H1 (cell line): ENCODE data around the gene ELL. TPM values are rescaled to one million over a fixed set of nuclear protein-coding genes. Genes with fewer than 3 reads are reported as not detected.

Experiments
- CTCF ChIA-PET: fragments of 300-600 bp; sonication (Branson Sonifier 250); formaldehyde crosslinking; loops from one replicate; lab custom pipeline; 2021; ENCODE audit not compliant: partially characterized antibody; lab: Charles Lee
- POLR2A ChIA-PET: fragments of 300-600 bp; sonication (Branson Sonifier 250); formaldehyde crosslinking; loops from one replicate; lab custom pipeline; 2021; ENCODE audit warnings: inconsistent platforms; ENCODE audit not compliant: partially characterized antibody; lab: Charles Lee
- DNase-seq, 2 experiments: peaks; one replicate each; pipeline versions ENCODE4 v3.0.0 to v3.0.0-alpha.2; 2010 to 2022; ENCODE audit warnings: low spot score in 2 of 2, low read depth in 1 of 2, mixed read lengths in 1 of 2
- FAIRE-seq: peaks from 2 replicates; lab custom pipeline; 2011; peaks lifted over from hg19 to GRCh38; lab: Jason Lieb, UNC
- H2AFZ ChIP-seq: 2 replicates; pipeline ENCODE4 v1.8.1; 2012; ENCODE audit warnings: low read length, inconsistent platforms
- H2AK5ac ChIP-seq: 2 replicates; pipeline ENCODE4 v1.6.1; 2013; ENCODE audit warnings: low read depth, low read length
- H2BK120ac ChIP-seq: replicated peaks from 2 replicates; pipeline ENCODE3; 2013; ENCODE audit warnings: low read depth, low read length, inconsistent platforms
- H2BK12ac ChIP-seq: 2 replicates; pipeline ENCODE4 v1.6.1; 2013; ENCODE audit warnings: low read depth, low read length
- H2BK15ac ChIP-seq: 2 replicates; pipeline ENCODE4 v1.6.1; 2013; ENCODE audit warnings: low read length
- H2BK20ac ChIP-seq: 2 replicates; pipeline ENCODE4 v1.6.1; 2013; ENCODE audit warnings: low read length
- H2BK5ac ChIP-seq: 2 replicates; pipeline ENCODE4 v1.6.1; 2013; ENCODE audit warnings: low read depth, low read length
- H3K14ac ChIP-seq: 2 replicates; pipeline ENCODE4 v1.6.1; 2013; ENCODE audit warnings: inconsistent platforms; ENCODE audit not compliant: insufficient read length
- H3K18ac ChIP-seq: 2 replicates; pipeline ENCODE4 v1.6.1; 2013; ENCODE audit warnings: low read length; ENCODE audit errors: extremely low read depth
- H3K23ac ChIP-seq: 2 replicates; pipeline ENCODE4 v1.6.1; 2013; ENCODE audit warnings: inconsistent platforms; ENCODE audit not compliant: insufficient read length
- H3K23me2 ChIP-seq: 2 replicates; pipeline ENCODE4 v1.6.1; 2013; ENCODE audit warnings: low read depth, low read length
- H3K27ac ChIP-seq: 2 replicates; pipeline ENCODE4 v1.6.1; 2011; ENCODE audit warnings: low read depth, low read length, inconsistent platforms
- H3K27me3 ChIP-seq, 4 experiments: replicated peaks in 1 of 4; 1 replicate in 1 of 4; 2 replicates in 3 of 4; pipeline versions ENCODE4 v1.6.1 to v1.8.1; 2011 to 2013; ENCODE audit warnings: low read length in 3 of 4, mild to moderate bottlenecking in 3 of 4, inconsistent platforms in 2 of 4, mixed read lengths in 2 of 4, moderate library complexity in 1 of 4; ENCODE audit not compliant: control insufficient read depth in 3 of 4, insufficient read depth in 3 of 4; ENCODE audit errors: extremely low read depth in 1 of 4
- H3K36me3 ChIP-seq, 4 experiments: 2 replicates each; pipeline versions ENCODE4 v1.6.1 to v1.8.1; 2011 to 2013; ENCODE audit warnings: mild to moderate bottlenecking in 4 of 4, low read length in 3 of 4, moderate library complexity in 2 of 4, control low read depth in 1 of 4, inconsistent platforms in 1 of 4; ENCODE audit not compliant: insufficient read depth in 4 of 4, control insufficient read depth in 2 of 4
- H3K4ac ChIP-seq: replicated peaks from 2 replicates; pipeline ENCODE3; 2013; ENCODE audit warnings: low read length, low read depth, mixed read lengths, inconsistent platforms; ENCODE audit not compliant: insufficient read length
- H3K4me1 ChIP-seq, 4 experiments: replicated peaks in 1 of 4; 1 replicate in 1 of 4; 2 replicates in 3 of 4; pipeline versions ENCODE4 v1.6.1 to v1.8.1; 2011 to 2013; ENCODE audit warnings: low read length in 3 of 4, inconsistent platforms in 2 of 4, mixed read lengths in 1 of 4; ENCODE audit not compliant: insufficient read depth in 4 of 4, control insufficient read depth in 3 of 4
- H3K4me2 ChIP-seq, 2 experiments: 2 replicates each; pipeline versions ENCODE4 v1.6.1 to v1.8.1; 2011 to 2013; ENCODE audit warnings: low read depth in 2 of 2, low read length in 2 of 2, control low read depth in 1 of 2, inconsistent platforms in 1 of 2, mild to moderate bottlenecking in 1 of 2; ENCODE audit not compliant: insufficient read depth in 1 of 2
- H3K4me3 ChIP-seq, 4 experiments: fragments of 200-600, 300-600 bp in 1 of 4; sonication (generic), shearing (Covaris generic), sonication (Bioruptor Twin) in 1 of 4; 2 replicates each; pipeline versions ENCODE4 v1.5.1 to v1.8.1; 2011 to 2016; ENCODE audit warnings: low read length in 4 of 4, low read depth in 3 of 4, control low read depth in 2 of 4, inconsistent platforms in 2 of 4, mild to moderate bottlenecking in 2 of 4, mixed read lengths in 1 of 4, moderate library complexity in 1 of 4; ENCODE audit not compliant: insufficient read depth in 2 of 4; ENCODE audit errors: extremely low read depth in 1 of 4
- H3K56ac ChIP-seq: replicated peaks from 2 replicates; pipeline ENCODE3; 2013; ENCODE audit warnings: low read depth, mild to moderate bottlenecking, mixed read lengths, low read length, inconsistent platforms; ENCODE audit not compliant: insufficient read length
- H3K79me1 ChIP-seq: 2 replicates; pipeline ENCODE4 v1.6.1; 2013; ENCODE audit warnings: low read depth, low read length, control low read depth
- H3K79me2 ChIP-seq, 2 experiments: 2 replicates each; pipeline versions ENCODE4 v1.6.1 to v1.8.1; 2012 to 2013; ENCODE audit warnings: low read length in 2 of 2, mild to moderate bottlenecking in 2 of 2, inconsistent platforms in 1 of 2; ENCODE audit not compliant: insufficient read depth in 2 of 2, control insufficient read depth in 1 of 2
- H3K9ac ChIP-seq, 4 experiments: replicated peaks in 1 of 4; 1 replicate in 1 of 4; 2 replicates in 3 of 4; pipeline versions ENCODE4 v1.6.1 to v1.8.1; 2011 to 2013; ENCODE audit warnings: low read depth in 3 of 4, low read length in 3 of 4, control low read depth in 2 of 4, mild to moderate bottlenecking in 2 of 4, moderate library complexity in 2 of 4, inconsistent platforms in 1 of 4; ENCODE audit errors: extremely low read depth in 1 of 4
- H3K9me3 ChIP-seq, 2 experiments: 2 replicates each; pipeline versions ENCODE4 v1.6.1 to v1.8.1; 2012 to 2013; ENCODE audit warnings: mild to moderate bottlenecking in 2 of 2, moderate library complexity in 2 of 2, control low read depth in 1 of 2, inconsistent platforms in 1 of 2, low read depth in 1 of 2, low read length in 1 of 2, mixed read lengths in 1 of 2; ENCODE audit not compliant: insufficient read depth in 2 of 2
- H4K20me1 ChIP-seq, 2 experiments: replicated peaks in 1 of 2; 2 replicates each; pipeline versions ENCODE3 to v1.8.1; 2011 to 2013; ENCODE audit warnings: inconsistent platforms in 2 of 2, low read length in 2 of 2, mild to moderate bottlenecking in 1 of 2; ENCODE audit not compliant: insufficient read depth in 2 of 2, control insufficient read depth in 1 of 2
- H4K5ac ChIP-seq: 2 replicates; pipeline ENCODE4 v1.6.1; 2013; ENCODE audit warnings: low read length, low read depth, mixed read lengths, inconsistent platforms; ENCODE audit not compliant: insufficient read length
- H4K8ac ChIP-seq: 2 replicates; pipeline ENCODE4 v1.8.0; 2013; ENCODE audit warnings: mild to moderate bottlenecking, moderate library complexity, low read length, inconsistent platforms; ENCODE audit not compliant: insufficient read depth; ENCODE audit errors: extremely low read depth
- H4K91ac ChIP-seq: replicated peaks from 2 replicates; pipeline ENCODE3; 2013; ENCODE audit warnings: low read length, mixed read lengths, inconsistent platforms; ENCODE audit not compliant: insufficient read length
- JUN ChIP-seq: IDR thresholded peaks from 2 replicates; pipeline ENCODE4 v1.6.1; 2011; ENCODE audit warnings: low read depth, mild to moderate bottlenecking, improper control_type of control experiment, low read length
- SIN3A ChIP-seq, 2 experiments: IDR thresholded peaks in 1 of 2; conservative IDR thresholded peaks in 1 of 2; 2 replicates each; pipeline ENCODE4 v1.6.1; 2011 to 2012; ENCODE audit warnings: low read length in 2 of 2, improper control_type of control experiment in 1 of 2, low read depth in 1 of 2, mild to moderate bottlenecking in 1 of 2
- SIX5 ChIP-seq: IDR thresholded peaks from 2 replicates; pipeline ENCODE4 v1.6.1; 2011; ENCODE audit warnings: mild to moderate bottlenecking, low read depth, low read length
- SP1 ChIP-seq: IDR thresholded peaks from 2 replicates; pipeline ENCODE4 v1.6.1; 2011; ENCODE audit warnings: low read depth, low read length
- WGBS, 2 experiments: shearing (Covaris generic) in 1 of 2; methylation state at CpG; one replicate each; pipeline versions ENCODE4 v1.1.6 to v1.1.7; 2013 to 2015; ENCODE audit warnings: low lambda C conversion rate in 2 of 2, mixed read lengths in 2 of 2, inconsistent platforms in 1 of 2, low coverage in 1 of 2, missing lambda C conversion rate in 1 of 2; ENCODE audit not compliant: insufficient replicate concordance in 2 of 2, insufficient coverage in 1 of 2, insufficient read length in 1 of 2; ENCODE audit errors: extremely low coverage in 1 of 2, missing lambda C conversion rate in 1 of 2; 5-methylcytosine and 5-hydroxymethylcytosine counted together
- polyA plus RNA-seq, 7 experiments: library from polyadenylated mRNA; depleted of rRNA in 3 of 7; stranded (reverse) in 5 of 7; unstranded in 2 of 7; fragments of >200 nt in 5 of 7; fragments of 200-250 nt in 2 of 7; gene quantifications; 1 replicate in 5 of 7; 2 replicates in 1 of 7; 4 replicates in 1 of 7; pipeline versions ENCODE4 v1.2.1 to v1.2.3, GENCODE V29; 2011 to 2013; ENCODE audit warnings: missing spikeins in 2 of 7, mixed read lengths in 2 of 7
- total RNA-seq: library from RNA; stranded (reverse); fragmentation: NEBNext Ultra II Directional; extraction: Animal tissue kit (Norgen Biotek cat#: 25700); gene quantifications from 2 replicates; pipeline ENCODE4 v1.2.1, GENCODE V29; 2021

The ELL gene
- total and polyA plus RNA-seq, 2 of the 8 experiments (the other 6 are each of a cell fraction or from before 2014, with no cell fraction given) = 5.2 to 10.5 TPM

- H2AFZ ChIP-seq = no peak overlapping the region
- ChIA-PET POLR2A (interaction anchor here (1.2 kb wide), 1 partner anchor 27 kb away, joined by 3 read pairs; no protein-coding TSS in a partner anchor), CTCF (interaction anchor here (0.6 to 3.0 kb wide), 23 partner anchors 9 to 381 kb away, joined by 3 to 21 read pairs (median 4); partner anchors contain the start of gene FKBP8)
- H4K20me1 ChIP-seq = peaks cover 11 to 21% of the 10 kb centered on the region in 2 experiments
- no peak overlapping the region for H2BK12ac ChIP-seq
- H3K4me1 ChIP-seq = peaks cover 0 to 1% (median 0%) of the 10 kb centered on the region in 4 experiments; a peak in 2 of 7 replicates
- H3K4ac ChIP-seq = no peak overlapping the region
- H2BK120ac ChIP-seq = no peak overlapping the region
- H3K27ac ChIP-seq = no peak overlapping the region
- no peak overlapping the region; the same call in 1 of the 2 replicates for H4K8ac ChIP-seq
- 85% methylated on average over 6 of the region's 6 CpGs; no CpG with 5 or more reads in 1 of the 2 experiments for WGBS, 2 experiments
- peaks cover 0 to 6% (median 2%) of the 10 kb centered on the region in 4 experiments; a peak in 1 of 8 replicates for H3K36me3 ChIP-seq
- FAIRE-seq (no peak), DNase-seq (no peak)
- H3K9me3 ChIP-seq = no peaks in the 10 kb centered on the region
- peaks cover 4% of the 10 kb centered on the region for H3K79me1 ChIP-seq
- no peak overlapping the region for H2BK20ac ChIP-seq
- no peak overlapping the region for H4K91ac ChIP-seq
- no peak overlapping the region for H4K5ac ChIP-seq
- no peak overlapping the region for H3K23ac ChIP-seq
- H3K4me3 ChIP-seq = no peak overlapping the region
- H2AK5ac ChIP-seq = no peak overlapping the region
- no peak overlapping the region for H3K9ac ChIP-seq
- no peak overlapping the region for H2BK15ac ChIP-seq
- no peak overlapping the region for H3K18ac ChIP-seq
- H3K4me2 ChIP-seq = no peak overlapping the region
- no peak overlapping the region; the same call in 1 of the 2 replicates for H2BK5ac ChIP-seq
- no peaks in the 10 kb centered on the region for H3K79me2 ChIP-seq
- H3K23me2 ChIP-seq = peaks cover 8% of the 10 kb centered on the region; the same call in 1 of the 2 replicates
- no peaks in the 10 kb centered on the region for H3K27me3 ChIP-seq
- no peak overlapping the region for H3K14ac ChIP-seq
- H3K56ac ChIP-seq = no peak overlapping the region
- TF ChIP-seq SP1 (no peak), JUN (no peak), SIN3A (conservative IDR thresholded peaks at IDR 0.05 in 1 of 2, IDR thresholded peaks at IDR 0.05 in 1 of 2; ENCODE audit: low read depth in 1 of 2, low read length in 2 of 2) (no peak), SIX5 (no peak)
Measured at GRCh38 chr19:18465964-18466339, 55.9 kb downstream of the ELL start.
